Measurements from ENCODE around the gene SLX9. TPM values are rescaled to one million over a fixed set of nuclear protein-coding genes. Genes with fewer than 3 reads are reported as not detected.
"Not testable (repeated sequence)": the region's sequence is repeated elsewhere in the genome, so short reads cannot be mapped to it uniquely, and the experiment has no call there.

SLX9 gene
- total RNA-seq, 2 experiments from 2014 or later, result 42.4 to 47.0 TPM

DNA sequence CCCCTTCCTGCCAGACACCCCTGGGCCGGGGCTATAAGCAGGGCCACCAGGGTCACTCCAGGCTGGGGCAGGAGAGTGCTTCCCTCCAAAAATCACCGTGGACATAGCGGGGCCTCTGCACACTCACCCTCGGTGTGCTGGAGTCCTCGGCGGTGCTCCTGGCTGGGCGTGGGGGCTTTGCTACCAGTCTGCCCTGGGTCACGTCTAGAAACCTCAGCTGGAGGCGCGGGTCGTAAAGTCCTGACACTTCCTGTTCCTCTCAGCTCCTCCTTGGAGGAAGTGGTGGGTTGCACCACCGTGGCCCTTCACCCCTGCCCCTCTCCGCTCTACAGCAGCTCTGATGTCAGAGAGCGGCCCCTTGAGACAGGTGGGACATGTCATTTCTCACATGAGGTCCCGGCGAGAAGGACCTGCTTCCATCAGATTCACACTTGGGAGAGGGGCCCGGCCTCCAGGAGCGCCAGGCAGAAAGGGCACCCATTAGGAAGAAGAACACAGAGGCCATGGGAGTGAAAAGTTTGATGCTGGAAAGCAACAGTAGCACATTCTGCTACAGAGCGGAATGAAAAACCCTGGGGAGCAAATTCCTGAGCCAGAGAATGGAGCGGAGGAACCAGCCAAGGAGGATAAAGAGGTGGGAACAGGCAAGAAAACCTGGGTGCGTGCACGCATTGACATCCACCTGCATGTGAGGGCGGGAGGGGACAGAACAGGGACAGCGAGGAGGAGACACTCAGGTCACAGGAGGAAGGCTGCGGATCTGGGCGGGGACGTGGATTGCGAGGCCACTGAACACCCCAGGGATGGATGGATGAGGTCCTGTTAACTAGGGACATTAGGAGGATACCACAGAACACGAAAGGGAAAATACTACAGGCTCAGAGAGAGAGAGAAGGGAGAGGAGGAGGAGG lies 18.9 kb upstream of the SLX9 start, which contains the start of gene ITGB2:
ITGB2 (minus strand) TSS at position 206 of the 911 bp plus-strand sequence. CDS start 10,117 bp downstream, outside the sequence.
- POLR2A ChIA-PET, result interaction anchor here (0.7 to 2.4 kb wide), 8 partner anchors 8 to 50 kb away, joined by 3 to 14 read pairs (median 4); partner anchors contain the start of gene SLX9
- Mint-ChIP-seq H3K4me3 (peak within 1 kb of the TSS; percentile 100), H3K27ac (peak within 1 kb of the TSS; percentile 88), H3K27me3 (no peaks in the 10 kb centered on the region), H3K4me1 (peaks cover 70% of the 10 kb centered on the region), H3K36me3 (ENCODE audit: low read depth) (peaks cover 62% of the 10 kb centered on the region), H3K9me3 (no peaks in the 10 kb centered on the region)
- CTCF ChIA-PET, result interaction anchor here (1.0 to 1.6 kb wide), 2 partner anchors 10 to 121 kb away, joined by 4 read pairs; no protein-coding TSS in a partner anchor
- peak; percentile 76 for DNase-seq

DNA sequence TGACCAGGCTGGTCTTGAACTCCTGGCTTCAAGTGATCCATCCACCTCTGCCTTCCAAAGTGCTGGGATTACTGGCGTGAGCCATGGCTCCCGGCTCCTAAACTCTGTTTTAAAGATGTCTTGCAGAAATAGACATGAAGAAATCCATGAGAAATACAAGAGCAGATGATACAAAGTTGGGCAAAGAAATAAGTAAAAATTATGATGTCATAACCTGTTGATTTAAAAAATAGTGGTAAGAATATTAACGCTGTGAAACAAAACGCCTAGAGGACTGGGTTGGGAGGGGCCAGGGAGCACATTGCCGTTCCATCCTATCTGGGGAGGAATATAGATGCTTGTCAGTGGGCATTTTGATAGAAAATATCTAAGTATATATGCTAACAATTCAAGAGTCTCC lies 17.9 kb upstream of the SLX9 start:
- no peak for DNase-seq
- Mint-ChIP-seq H3K4me3 (peak overlapping the region; percentile 100), H3K27ac (peak overlapping the region; percentile 62), H3K36me3 (ENCODE audit: low read depth) (peaks cover 55% of the 10 kb centered on the region), H3K4me1 (peaks cover 71% of the 10 kb centered on the region), H3K27me3 (no peaks in the 10 kb centered on the region), H3K9me3 (no peaks in the 10 kb centered on the region)
- CTCF ChIA-PET, result no interaction called here
- POLR2A ChIA-PET, result interaction anchor here (1.8 kb wide), 1 partner anchor 18 kb away, joined by 4 read pairs; the partner anchor contains the start of gene SLX9

DNA sequence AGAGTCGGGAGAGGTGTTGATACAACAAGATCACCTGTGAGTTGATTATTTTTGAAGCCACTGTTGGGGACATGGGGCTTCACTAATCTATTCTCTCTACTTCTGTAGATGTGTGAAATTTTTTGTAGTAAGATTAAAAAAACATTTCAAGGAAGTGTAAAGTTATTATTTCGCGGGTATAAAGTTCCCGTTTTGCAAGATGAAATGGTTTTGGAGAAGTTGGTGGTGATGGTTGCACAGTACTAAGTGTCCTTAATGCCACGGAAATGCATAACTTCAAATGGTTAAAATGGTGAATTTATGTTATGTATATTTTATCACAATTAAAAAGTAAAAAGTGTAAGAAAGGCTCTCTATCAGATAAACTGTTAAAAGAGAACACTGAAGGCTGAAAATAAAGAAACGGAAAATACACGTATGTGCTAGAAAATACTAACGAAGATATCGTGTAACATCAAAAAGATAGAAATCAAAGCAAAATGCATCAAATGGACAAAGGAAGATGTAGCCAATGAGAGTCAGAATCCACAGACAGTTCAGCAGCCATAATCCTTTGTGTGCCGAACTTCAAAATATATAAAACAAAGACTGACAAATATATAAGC lies 16.2 kb upstream of the SLX9 start:
- H3K36me3 Mint-ChIP-seq (ENCODE audit: low read depth), result peaks cover 44% of the 10 kb centered on the region
- ChIA-PET CTCF (no interaction called here), POLR2A (no interaction called here)
- no peaks in the 10 kb centered on the region for H3K9me3 Mint-ChIP-seq
- H3K4me3 Mint-ChIP-seq, result peak overlapping the region; percentile 100
- no peaks in the 10 kb centered on the region for H3K27me3 Mint-ChIP-seq
- peaks cover 70% of the 10 kb centered on the region for H3K4me1 Mint-ChIP-seq
- H3K27ac Mint-ChIP-seq, result peak overlapping the region; percentile 85
- DNase-seq, result no peak

DNA sequence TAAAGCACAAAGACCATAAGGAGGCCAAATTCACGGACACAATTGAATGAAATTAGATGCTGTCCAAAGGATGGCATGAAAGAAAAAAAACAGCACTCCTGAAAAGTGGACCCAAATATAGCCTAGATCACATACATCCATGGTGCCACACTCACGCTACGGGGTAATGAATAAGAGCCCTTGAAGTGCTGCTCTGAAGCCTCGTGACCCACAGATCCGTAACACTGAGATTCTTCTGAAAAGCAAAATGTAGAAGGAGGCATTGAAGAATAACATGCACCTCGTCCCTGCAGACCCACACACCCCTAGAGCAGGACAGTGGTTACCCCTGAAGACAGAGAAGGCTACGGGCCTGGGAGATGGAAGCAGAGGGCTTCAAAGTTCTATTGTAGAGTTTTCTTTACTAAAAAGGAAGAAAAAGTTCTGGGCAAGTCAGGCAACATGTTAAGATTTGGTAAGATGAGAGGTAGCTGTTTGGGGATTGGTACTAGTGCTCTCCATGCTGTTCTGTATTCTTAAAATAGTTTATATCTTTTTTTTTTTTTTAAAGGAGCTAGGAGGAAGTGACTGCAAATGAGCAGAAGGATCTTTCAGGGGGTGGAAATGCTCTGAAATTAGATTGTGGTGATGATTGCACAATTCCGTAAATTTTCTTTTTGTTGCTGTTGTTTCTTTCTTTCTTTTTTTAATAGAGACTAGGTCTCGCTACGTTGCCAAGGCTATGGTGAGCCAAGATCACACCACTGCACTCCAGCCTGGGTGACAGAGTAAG lies 15.0 kb upstream of the SLX9 start:
- H3K4me3 Mint-ChIP-seq, result peak overlapping the region; percentile 50
- ChIA-PET POLR2A (interaction anchor here (9.1 kb wide), 1 partner anchor 9 kb away, joined by 203 read pairs; no protein-coding TSS in a partner anchor), CTCF (interaction anchor here (1.0 to 3.0 kb wide), 2 partner anchors 11 to 32 kb away, joined by 5 to 20 read pairs; no protein-coding TSS in a partner anchor)
- H3K4me1 Mint-ChIP-seq, result peaks cover 78% of the 10 kb centered on the region
- peaks cover 43% of the 10 kb centered on the region for H3K36me3 Mint-ChIP-seq (ENCODE audit: low read depth)
- DNase-seq, result no peak
- H3K27me3 Mint-ChIP-seq, result no peaks in the 10 kb centered on the region
- H3K27ac Mint-ChIP-seq, result peak overlapping the region; percentile 85
- H3K9me3 Mint-ChIP-seq, result no peaks in the 10 kb centered on the region

DNA sequence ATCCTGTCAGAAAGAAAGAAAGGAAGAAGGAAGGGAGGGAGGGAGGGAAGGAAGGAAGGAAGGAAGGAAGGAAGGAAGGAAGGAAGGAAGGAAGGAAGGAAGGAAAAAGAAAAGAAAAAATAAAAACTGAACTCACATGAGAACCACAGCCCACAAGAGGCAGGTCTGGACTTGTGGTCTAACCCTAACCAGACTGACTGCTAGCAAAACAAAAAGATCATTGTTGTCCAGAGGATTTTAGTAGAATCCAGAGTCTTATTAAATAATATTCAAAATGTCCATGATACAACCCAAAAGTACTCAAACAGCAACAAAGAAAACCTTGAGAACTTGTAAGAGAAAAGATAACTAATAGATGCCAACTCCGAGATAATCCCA lies 14.5 kb upstream of the SLX9 start:
- CTCF ChIA-PET, result interaction anchor here (1.0 to 3.0 kb wide), 2 partner anchors 11 to 33 kb away, joined by 5 to 20 read pairs; no protein-coding TSS in a partner anchor
- peak overlapping the region; percentile 85 for H3K27ac Mint-ChIP-seq
- H3K27me3 Mint-ChIP-seq, result no peaks in the 10 kb centered on the region
- peaks cover 39% of the 10 kb centered on the region for H3K36me3 Mint-ChIP-seq (ENCODE audit: low read depth)
- H3K9me3 Mint-ChIP-seq, result no peaks in the 10 kb centered on the region
- POLR2A ChIA-PET, result interaction anchor here (9.1 kb wide), 1 partner anchor 10 kb away, joined by 203 read pairs; no protein-coding TSS in a partner anchor
- H3K4me1 Mint-ChIP-seq, result peaks cover 84% of the 10 kb centered on the region
- DNase-seq, result peak; percentile 52
- peak overlapping the region; percentile 50 for H3K4me3 Mint-ChIP-seq

DNA sequence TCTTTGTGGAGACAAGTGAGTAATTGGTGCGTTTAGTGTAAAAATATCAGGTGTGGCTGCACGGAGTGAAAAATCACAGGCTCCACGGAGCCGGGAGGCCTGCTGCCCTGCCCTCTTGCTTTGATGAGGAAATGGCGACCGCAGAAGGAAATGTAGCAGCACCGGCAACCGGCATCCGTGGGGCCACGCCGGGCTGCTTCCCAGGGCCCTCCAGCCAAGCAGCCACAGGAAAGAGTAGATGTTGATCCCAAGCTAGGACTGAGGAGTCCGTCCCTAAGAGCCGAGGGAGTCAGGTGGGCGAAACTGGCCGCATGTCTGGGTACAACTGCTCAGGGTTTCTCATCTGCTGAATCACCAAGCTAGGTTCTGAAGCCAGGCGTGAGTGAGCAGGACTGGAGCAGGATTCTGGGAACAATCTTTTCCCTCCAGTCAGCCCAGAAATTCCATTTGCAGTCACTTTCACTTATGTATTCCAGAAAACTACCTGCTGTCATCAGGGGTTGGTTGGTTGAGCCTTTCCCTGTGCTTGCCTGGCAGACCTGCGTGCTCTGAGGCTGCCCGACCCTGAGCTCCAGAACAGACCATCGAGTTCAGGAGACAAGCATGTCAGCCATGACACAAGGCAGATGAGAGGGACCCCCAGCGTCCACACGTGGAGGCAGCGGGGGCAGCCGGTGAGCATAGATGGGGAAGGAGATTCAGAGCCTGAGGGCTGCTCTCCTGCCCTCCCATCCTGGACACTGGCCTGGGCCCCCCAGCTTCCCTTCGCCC lies 13.3 kb upstream of the SLX9 start:
- ChIA-PET POLR2A (interaction anchor here (0.8 to 9.1 kb wide), 16 partner anchors 11 to 159 kb away, joined by 3 to 203 read pairs (median 4); partner anchors contain the start of genes PTTG1IP, SLX9 and UBE2G2), CTCF (interaction anchor here (0.5 to 3.0 kb wide), 9 partner anchors 9 to 510 kb away, joined by 3 to 20 read pairs (median 6); partner anchors contain the start of gene UBE2G2)
- peak overlapping the region; percentile 98 for H3K27ac Mint-ChIP-seq
- DNase-seq, result peak; percentile 69
- H3K27me3 Mint-ChIP-seq, result no peaks in the 10 kb centered on the region
- H3K4me1 Mint-ChIP-seq, result peaks cover 86% of the 10 kb centered on the region
- H3K9me3 Mint-ChIP-seq, result no peaks in the 10 kb centered on the region
- peaks cover 30% of the 10 kb centered on the region for H3K36me3 Mint-ChIP-seq (ENCODE audit: low read depth)
- H3K4me3 Mint-ChIP-seq, result peak overlapping the region; percentile 94

DNA sequence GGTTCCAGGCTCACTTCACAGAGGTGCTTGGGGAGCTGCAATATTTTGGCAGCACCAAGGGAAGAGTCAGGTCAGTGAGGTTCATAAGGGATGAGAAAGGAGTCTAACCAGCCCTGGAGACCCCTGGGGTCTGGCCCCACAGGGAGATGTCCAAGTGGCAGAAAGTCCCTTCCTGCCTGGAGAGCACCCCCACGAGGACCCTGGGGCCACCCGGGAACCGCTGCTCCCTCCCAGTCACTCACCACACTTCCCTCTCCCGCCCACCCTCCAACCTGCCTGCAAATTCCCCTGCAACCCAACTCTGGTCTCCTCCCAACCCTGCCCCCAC lies 12.6 kb upstream of the SLX9 start:
- peak overlapping the region; percentile 94 for H3K4me3 Mint-ChIP-seq
- ChIA-PET POLR2A (interaction anchor here (0.8 to 9.1 kb wide), 18 partner anchors 10 to 160 kb away, joined by 3 to 203 read pairs (median 4); partner anchors contain the start of genes PTTG1IP, SLX9 and UBE2G2), CTCF (interaction anchor here (0.9 to 3.0 kb wide), 12 partner anchors 10 to 202 kb away, joined by 3 to 20 read pairs (median 6); partner anchors contain the start of genes SLX9 and UBE2G2)
- H3K36me3 Mint-ChIP-seq (ENCODE audit: low read depth), result peaks cover 27% of the 10 kb centered on the region
- H3K27ac Mint-ChIP-seq, result peak overlapping the region; percentile 98
- no peaks in the 10 kb centered on the region for H3K27me3 Mint-ChIP-seq
- DNase-seq, result no peak
- peaks cover 82% of the 10 kb centered on the region for H3K4me1 Mint-ChIP-seq
- H3K9me3 Mint-ChIP-seq, result no peaks in the 10 kb centered on the region

DNA sequence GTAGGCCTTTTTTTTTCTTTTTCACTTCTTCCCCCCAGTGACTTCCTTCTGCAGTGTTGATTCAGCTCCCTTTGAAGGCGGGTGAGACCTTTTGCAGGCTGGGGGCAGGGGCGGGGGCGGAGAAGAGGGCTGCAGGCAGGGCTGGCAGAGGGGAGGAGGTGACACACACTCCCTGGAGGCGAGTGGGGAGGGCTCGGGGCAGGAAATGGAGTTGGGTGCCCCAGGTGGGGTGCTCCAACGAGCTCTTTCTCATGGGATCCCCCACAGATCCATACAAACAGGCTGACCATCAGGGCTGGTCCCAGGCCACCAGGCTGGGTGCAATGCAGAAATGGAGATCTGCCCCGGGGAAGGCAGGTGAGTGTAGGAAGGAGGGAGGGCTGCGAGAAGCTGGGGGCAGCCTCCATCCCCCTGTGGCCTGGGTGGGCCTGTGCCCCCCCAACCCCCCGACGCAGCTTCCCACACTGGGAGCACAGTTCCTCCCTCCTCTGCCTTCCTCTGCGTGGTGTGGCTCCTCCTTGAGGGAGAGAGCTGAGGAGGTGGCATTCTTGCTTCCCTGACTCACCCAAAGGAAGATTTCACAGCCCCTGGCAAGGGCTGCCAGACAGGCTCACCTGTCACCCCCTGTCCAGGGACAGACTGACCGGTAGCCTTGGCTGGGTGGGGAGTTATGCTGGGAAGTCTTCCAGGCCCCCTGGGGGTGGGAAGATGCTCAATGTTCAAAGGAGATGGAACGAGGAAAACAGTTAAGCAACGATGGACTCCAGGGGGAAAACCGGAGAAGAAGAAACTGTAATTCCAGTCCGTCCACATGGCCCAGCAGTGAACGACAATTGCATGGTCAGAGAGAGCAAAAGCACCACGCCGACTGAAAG lies 12.0 kb upstream of the SLX9 start:
- ChIA-PET CTCF (interaction anchor here (0.9 to 3.0 kb wide), 10 partner anchors 11 to 201 kb away, joined by 3 to 20 read pairs (median 6); partner anchors contain the start of genes SLX9 and UBE2G2), POLR2A (interaction anchor here (0.8 to 9.1 kb wide), 18 partner anchors 10 to 160 kb away, joined by 3 to 203 read pairs (median 4); partner anchors contain the start of genes PTTG1IP, SLX9 and UBE2G2)

DNA sequence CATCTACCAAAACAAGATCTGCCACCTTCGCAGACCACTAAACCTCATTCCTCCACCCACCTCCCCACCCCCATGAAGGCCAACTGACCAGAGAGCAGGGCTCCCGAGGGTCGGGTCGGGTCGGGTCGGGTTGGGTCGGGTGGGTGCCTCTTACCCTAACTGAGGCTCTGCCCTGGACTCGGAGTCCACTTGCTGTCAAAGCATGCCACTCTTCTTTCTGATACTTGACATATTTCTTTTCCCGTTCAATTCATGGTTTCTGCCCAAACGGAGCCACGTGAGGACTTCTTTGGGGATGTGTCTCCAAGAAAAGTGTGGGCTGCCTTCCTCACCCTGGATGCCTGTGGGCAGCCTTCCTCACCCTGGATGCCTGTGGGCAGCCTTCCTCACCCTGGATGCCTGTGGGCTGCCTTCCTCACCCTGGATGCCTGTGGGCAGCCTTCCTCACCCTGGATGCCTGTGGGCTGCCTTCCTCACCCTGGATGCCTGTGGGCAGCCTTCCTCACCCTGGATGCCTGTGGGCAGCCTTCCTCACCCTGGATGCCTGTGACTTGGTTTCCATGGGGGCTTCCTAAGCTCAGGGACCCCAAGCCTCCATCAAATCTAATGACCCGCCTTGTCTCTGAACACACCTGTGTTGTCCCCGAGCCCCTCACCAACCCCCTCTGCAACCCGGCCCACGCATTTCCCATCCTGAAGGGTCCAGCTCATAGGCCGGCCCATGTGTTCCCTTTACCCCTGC lies 11.2 kb upstream of the SLX9 start:
- POLR2A ChIA-PET, result interaction anchor here (0.8 to 9.1 kb wide), 6 partner anchors 8 to 128 kb away, joined by 3 to 203 read pairs (median 8); partner anchors contain the start of genes ITGB2 and UBE2G2
- peak overlapping the region; percentile 94 for H3K4me3 Mint-ChIP-seq
- not testable (repeated sequence) for H3K27me3 Mint-ChIP-seq, DNase-seq, H3K9me3 Mint-ChIP-seq
- H3K36me3 Mint-ChIP-seq (ENCODE audit: low read depth), result peaks cover 22% of the 10 kb centered on the region
- H3K27ac Mint-ChIP-seq, result peak overlapping the region; percentile 98
- CTCF ChIA-PET, result interaction anchor here (0.9 to 2.5 kb wide), 7 partner anchors 11 to 127 kb away, joined by 3 to 10 read pairs (median 5); partner anchors contain the start of genes SLX9 and UBE2G2
- H3K4me1 Mint-ChIP-seq, result peaks cover 77% of the 10 kb centered on the region

More for the DNA sequence above, 12.0 kb upstream of the SLX9 start:
- Mint-ChIP-seq H3K27me3 (no peaks in the 10 kb centered on the region), H3K9me3 (no peaks in the 10 kb centered on the region), H3K4me1 (peaks cover 77% of the 10 kb centered on the region), H3K27ac (peak overlapping the region; percentile 98), H3K4me3 (peak overlapping the region; percentile 94), H3K36me3 (ENCODE audit: low read depth) (peaks cover 25% of the 10 kb centered on the region)
- DNase-seq, result peak; percentile 89

DNA sequence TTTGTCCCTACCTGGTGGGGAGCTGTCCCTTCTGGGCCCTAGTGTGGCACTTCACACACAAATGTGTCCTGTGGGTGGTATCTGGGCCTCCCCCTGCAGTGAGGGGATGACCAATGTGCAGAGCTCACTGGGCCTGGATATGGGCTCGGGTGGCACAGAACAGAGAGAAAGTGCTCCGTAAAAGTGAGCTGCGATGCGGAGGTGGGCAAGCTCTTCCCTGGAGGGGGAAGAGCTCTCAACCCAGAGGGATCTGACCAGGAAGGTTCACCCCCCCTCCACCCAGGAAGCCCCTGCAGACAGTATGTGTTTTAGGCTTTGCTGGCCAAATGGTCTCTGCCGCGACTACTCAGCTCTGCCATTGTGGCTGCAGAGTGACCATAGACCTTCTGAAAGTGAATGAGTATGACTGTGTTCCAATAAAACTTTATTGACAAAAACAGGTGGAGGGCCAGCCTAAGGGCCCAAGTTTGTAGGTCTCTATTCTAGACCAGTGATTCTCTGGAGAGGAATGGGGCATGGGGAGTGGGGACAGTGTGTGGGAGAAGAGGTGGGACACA lies 10.5 kb upstream of the SLX9 start:
- Mint-ChIP-seq H3K4me3 (peak overlapping the region; percentile 75), H3K9me3 (no peaks in the 10 kb centered on the region), H3K27ac (peak overlapping the region; percentile 94)

More for the DNA sequence above, 10.5 kb upstream of the SLX9 start:
- peaks cover 18% of the 10 kb centered on the region for H3K36me3 Mint-ChIP-seq (ENCODE audit: low read depth)
- DNase-seq, result no peak
- peaks cover 70% of the 10 kb centered on the region for H3K4me1 Mint-ChIP-seq
- H3K27me3 Mint-ChIP-seq, result no peaks in the 10 kb centered on the region
- ChIA-PET POLR2A (interaction anchor here (0.8 to 9.1 kb wide), 4 partner anchors 9 to 128 kb away, joined by 3 to 203 read pairs (median 13); partner anchors contain the start of genes ITGB2 and UBE2G2), CTCF (interaction anchor here (0.9 to 2.1 kb wide), 4 partner anchors 11 to 129 kb away, joined by 3 to 10 read pairs (median 5); partner anchors contain the start of gene SLX9)

All from activated CD4-positive, alpha-beta memory T cell treated with anti-CD3 and anti-CD28 coated beads, Interleukin-2, amount 10 ng/mL, durations not matched to agents 7 days and 5 days (primary cell).